ENCODE measurements around the gene SMARCB1.

Gene SMARCB1
- total RNA-seq, result 38.2 to 48.2 (median 44.0) reads per million in 4 experiments

DNA sequence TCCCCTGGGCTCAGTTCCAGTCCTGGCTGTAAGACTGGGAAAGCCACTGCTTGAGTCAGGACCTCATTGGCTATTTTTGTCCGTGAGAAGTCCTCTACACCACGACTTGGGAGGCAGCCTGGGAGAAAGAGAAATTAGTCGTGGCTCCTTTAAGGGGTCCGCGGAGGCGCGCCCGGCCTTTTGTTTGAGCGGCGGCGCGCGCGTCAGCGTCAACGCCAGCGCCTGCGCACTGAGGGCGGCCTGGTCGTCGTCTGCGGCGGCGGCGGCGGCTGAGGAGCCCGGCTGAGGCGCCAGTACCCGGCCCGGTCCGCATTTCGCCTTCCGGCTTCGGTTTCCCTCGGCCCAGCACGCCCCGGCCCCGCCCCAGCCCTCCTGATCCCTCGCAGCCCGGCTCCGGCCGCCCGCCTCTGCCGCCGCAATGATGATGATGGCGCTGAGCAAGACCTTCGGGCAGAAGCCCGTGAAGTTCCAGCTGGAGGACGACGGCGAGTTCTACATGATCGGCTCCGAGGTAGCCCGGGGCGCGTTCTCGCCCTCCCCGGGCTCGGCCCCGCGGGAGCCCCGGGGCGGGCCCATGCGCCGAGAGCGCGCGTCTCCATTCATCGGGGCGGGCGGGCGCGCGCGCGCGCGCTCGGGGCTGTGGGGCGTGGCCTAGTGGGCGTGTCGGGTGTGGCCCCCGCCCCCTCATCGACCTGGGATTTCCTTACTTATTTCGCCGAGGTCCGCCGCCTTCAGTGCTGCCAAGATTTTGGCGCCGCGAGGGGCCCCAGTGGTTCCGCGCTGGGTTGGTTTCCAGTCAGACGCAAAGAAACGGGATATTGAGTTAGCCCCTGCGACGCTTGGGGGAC, at the start of gene SMARCB1:
SMARCB1 (plus strand) TSS at position 215 of the 848 bp plus-strand sequence; CDS start at position 419, 204 bp downstream.
- peak; percentile 90 for DNase-seq

GRCh38 chr22:23737696-23738095, 49.1 kb upstream of the SMARCB1 start:
- no peak for DNase-seq

- DNase-seq, result no peak
Observed at GRCh38 chr22:23742505-23743264, 44.1 kb upstream of the SMARCB1 start.

DNA sequence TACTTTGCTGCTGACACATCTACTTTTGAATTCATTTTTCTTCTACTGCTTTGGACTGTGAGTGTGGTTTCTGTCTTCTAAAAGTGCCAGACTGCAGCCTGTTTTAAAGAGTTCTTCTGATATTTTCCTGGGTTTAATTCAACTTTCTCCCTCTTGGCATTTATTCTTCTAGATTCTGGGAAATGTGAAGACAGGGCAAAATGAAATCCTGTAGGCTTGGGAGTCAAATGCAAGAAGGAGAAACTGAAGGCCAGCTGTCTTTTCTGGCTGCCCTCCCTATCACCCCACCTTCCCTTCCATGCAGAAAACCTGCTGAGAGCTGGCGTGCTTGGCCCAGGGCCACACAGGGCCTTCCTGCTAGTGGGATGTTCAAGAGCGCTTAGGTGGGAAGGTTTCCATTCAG, 43.5 kb upstream of the SMARCB1 start:
- DNase-seq, result no peak

- DNase-seq, result no peak
Observed at GRCh38 chr22:23744001-23744400, 42.8 kb upstream of the SMARCB1 start.

DNA sequence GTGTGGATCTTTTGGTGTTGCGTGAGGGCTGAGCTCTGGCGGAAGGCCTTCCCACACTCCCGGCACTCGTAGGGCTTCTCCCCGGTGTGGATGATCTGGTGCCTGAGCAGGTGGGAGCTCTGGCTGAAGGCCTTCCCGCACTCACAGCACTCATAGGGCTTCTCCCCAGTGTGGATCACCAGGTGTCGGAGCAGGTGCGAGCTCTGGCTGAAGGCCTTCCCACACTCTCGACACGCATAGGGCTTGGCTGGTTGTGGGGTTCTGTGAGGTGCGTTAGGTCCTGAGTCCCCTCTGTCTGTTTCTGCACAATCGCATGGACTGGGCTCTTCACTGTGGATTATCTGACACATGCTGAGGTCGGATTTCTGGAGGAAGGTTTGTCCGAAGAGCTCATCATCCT, 42.3 kb upstream of the SMARCB1 start:
- DNase-seq, result no peak

DNA sequence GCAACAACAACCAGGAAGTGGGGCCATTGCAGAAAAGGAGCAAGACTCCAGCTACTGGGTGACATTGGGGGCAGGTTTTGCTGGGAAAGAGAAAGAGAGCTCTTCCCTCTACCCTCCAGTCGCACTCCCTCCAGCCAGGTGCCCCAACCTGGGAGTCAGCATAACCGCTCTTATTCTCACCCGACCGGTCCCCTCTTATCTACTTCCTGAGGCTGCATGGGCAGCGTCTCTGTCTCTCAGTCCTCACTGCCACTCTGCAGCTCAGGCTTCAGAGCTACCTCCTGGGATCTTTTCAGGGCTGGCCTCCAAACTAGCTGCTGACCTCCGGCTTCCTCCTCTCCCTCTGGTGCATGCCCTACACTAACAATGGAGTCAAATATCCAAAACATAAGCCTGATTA, 41.0 kb upstream of the SMARCB1 start:
- DNase-seq, result no peak

- no peak for DNase-seq
Observed at GRCh38 chr22:23749841-23750301, 36.9 kb upstream of the SMARCB1 start.

GRCh38 chr22:23750367-23750713, 36.4 kb upstream of the SMARCB1 start:
- no peak for DNase-seq

DNA sequence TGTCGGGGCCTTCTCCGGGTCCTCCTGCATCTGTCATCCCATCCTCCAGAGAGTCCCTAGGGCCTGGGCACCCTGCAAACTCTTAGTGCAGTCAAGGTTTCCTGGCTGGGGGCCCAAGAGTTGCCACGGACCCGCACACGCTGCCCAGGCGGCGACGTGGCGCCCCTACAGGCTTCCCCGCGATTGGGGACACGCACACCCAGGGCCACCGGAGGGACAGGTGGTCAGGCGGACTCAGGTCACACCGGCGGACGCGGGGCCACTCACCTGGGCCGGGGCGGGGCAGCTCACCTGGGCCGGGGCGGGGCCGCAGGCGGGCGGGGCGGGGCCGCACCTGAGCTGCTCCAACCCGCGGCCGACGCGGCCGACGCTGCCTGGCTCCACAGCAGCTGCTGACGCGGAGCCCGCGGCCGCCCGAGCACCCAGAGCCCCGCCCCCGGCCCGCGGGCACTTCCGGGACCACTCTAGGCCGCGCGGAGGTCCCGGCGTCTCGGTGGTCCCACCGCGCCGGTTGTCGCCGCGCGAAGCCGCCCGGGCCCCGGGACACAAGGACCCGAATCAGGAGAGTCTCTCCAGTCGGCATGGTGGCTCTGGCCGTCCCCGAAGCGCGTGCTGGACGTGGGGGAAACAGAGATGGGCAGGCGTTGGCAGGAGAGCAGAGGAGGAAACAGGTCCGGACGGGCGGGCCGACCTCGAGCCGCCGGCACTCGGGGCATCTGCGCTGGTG, 35.9 kb upstream of the SMARCB1 start, which contains the start of gene ZNF70:
ZNF70 (minus strand) TSS at position 399 of the 727 bp plus-strand sequence. CDS start 5,972 bp downstream, outside the sequence.
- peak; percentile 78 for DNase-seq

DNA sequence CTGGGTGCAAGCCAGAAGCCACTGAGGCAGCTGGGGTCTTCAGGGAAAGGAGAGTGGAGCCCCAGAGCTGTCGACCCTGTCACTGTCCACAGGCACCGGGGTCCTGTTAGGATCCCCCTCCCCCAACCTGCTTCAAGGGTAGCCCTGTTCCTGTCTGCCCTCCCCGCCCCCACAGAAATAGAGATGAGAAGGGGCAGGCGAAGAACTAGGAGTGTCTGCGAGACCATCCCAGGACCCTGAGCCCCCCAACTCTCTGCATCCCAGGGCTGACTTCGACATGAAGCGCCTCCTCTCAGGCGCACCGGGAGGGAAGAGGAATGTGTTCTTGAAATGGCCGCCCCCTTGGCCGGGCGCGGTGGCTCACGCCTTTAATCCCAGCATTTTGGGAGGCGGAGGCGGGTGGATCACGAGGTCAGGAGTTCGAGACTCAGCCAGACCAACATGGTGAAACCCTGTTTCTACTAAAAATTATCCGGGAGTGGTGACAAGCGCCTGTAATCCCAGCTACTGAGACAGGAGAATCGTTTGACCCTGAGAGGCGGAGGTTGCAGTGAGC, 35.2 kb upstream of the SMARCB1 start:
- DNase-seq, result peak; percentile 27

GRCh38 chr22:23752090-23752691, 34.6 kb upstream of the SMARCB1 start:
- no peak for DNase-seq

- no peak for DNase-seq
Observed at GRCh38 chr22:23752750-23753149, 34.0 kb upstream of the SMARCB1 start.

GRCh38 chr22:23753385-23753784, 33.4 kb upstream of the SMARCB1 start:
- no peak for DNase-seq

- DNase-seq, result no peak
Observed at GRCh38 chr22:23754220-23754919, 32.4 kb upstream of the SMARCB1 start, which contains the start of gene VPREB3. VPREB3 (minus strand) TSS chr22:23754425; CDS start chr22:23754363, 62 bp downstream.

DNA sequence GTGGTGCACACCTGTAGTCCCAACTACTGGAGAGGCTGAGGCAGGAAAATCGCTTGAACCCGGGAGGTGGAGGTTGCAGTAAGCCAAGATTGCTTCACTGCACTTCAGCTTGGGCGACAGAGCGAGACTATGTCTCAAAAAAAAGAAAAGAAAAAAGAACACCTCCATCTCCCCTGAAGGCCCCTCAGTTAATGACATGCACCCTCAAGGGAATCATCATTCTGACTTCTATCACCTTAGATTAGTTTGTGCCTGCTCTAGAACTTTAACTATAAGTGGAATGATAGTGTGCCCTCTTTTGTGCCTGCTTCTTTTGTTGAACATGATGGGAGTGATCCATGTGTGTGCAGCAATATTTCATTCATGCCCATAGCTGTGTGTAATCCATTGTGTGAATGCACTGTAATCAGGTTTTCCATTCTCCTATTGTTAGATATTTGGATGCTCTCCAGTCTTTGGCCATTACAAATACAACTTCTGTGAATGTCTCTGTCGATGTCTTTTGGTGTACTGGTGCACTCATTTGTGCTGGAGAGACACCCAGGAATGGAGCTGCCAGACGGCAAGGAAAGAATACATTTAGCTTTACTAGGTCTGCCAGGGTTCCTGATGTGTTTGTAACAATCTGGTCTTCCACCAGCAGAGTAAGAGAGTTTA, 31.7 kb upstream of the SMARCB1 start:
- DNase-seq, result no peak

GRCh38 chr22:23755711-23756110, 31.1 kb upstream of the SMARCB1 start:
- no peak for DNase-seq

GRCh38 chr22:23756891-23757290, 29.9 kb upstream of the SMARCB1 start:
- DNase-seq, result no peak

GRCh38 chr22:23759566-23759965, 27.2 kb upstream of the SMARCB1 start:
- no peak for DNase-seq

GRCh38 chr22:23760056-23760455, 26.7 kb upstream of the SMARCB1 start:
- DNase-seq, result no peak
